Stimulated activated CD8-positive, alpha-beta memory T cell treated with anti-CD3 and anti-CD28 coated beads, Interleukin-4, amount 100 ng/mL, for 4 hours (primary cell): ENCODE data around the gene RPP25L.

Experiments used
- DNase-seq, 2 donors: peaks; one replicate each; pipeline ENCODE4 v3.0.0-alpha.2; 2020; ENCODE audit warnings: low read depth in 2 of 2, low spot score in 1 of 2

Gene RPP25L

DNA sequence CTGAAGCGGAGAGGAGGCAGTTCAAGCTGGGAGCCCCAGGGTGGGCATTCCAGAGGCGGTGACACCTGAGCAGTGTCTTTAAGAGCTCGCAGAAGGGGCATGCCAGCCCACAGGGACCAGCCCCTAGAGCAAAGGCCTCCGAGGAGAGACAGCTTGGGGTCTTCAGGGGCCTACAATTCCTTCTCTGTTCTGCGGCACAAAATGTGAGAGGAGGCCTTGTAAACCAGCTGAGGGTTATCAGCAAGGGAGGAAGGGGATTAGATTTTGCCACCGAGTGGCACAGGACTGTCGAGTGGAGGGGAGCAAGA lies 26.2 kb upstream of the RPP25L start:
- DNase-seq: no peak

DNA sequence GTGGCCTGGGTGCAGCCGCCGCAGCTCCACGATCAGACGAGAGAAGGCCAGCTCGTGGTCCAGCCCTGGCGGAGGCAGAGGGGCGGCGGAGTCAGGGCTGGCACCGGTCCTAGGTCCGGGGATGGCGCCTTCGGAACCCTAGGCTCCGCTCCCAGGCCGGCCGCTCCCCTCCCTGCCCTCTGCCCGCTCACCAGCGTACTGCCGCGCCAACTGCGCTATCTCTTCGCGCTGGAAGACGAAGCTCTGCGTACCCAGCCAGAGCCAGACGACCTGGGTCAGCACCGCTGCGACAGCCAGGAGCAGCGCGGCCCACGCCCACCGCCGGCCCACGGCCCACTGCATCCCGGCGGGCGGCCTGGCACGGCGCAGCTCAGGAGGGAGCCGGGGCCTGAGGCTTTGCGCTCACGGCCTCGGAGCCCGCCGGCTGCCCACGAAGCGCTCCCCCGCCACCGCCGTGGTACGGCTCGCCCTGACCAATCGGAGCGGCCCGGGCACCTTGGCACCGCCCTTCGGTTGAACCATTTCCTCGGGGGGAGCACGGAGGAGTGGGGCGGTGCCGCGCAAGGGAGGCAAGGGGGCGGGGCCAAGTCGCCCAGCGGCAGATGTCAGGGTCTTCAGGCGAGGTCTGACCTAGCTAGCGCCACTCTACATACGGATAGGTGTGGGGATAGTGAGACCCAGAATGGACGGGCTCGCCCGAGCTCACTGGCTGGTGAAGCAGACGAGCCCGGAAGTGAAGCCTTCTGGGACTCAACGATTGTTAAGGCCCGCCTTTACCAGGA lies 25.6 kb upstream of the RPP25L start, which contains the start of gene SIGMAR1:
Gene SIGMAR1 (minus strand): TSS at position 432 of the 782 bp plus-strand sequence. CDS start 90 bp downstream, at position 342.
- peak; percentile 87 to 88 for DNase-seq

DNA sequence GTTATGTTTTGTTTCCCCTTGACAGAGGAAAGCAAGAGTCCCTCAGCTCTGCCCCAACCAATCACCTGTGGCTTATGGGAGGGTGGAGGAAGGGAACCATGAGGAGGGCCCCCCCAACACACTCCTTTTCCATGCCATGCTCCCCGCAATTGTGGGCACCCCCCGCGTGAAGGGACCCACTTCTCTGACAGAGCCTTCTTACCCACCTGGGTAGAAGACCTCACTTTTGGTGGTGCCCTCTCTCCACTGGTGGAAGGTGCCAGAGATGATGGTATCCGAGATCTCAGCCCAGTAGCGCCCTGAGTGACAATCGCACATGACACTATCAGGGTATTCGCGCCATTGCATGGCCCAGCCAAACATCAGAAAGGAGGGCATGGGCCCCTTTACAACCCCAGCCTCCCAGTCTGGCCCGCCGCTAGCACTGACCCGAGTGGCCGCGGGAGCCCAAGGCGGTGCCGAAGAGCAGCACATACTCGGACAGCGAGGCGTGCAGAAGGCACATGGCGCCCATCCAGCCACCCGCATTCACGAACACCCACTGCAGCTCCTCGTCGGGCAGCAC lies 25.0 kb upstream of the RPP25L start:
- DNase-seq: no peak

DNA sequence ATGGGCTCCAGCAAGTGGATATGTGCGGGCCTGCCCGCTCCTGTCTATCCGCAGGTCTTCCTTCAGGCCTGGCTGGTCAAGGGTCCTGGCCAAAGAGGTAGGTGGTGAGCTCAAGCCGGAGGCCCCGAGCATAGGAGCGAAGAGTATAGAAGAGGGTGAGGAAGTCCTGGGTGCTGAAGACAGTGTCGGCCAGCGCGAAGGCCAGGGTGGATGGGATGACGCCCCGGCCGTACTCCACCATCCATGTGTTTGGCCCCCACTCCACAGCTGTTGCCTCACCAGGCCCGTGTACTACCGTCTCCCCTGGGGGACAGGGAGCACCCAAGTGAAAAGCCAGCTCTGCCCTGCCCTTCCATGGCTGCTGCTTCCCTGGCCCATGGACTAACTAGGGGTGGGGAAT lies 23.7 kb upstream of the RPP25L start:
- DNase-seq: no peak

DNA sequence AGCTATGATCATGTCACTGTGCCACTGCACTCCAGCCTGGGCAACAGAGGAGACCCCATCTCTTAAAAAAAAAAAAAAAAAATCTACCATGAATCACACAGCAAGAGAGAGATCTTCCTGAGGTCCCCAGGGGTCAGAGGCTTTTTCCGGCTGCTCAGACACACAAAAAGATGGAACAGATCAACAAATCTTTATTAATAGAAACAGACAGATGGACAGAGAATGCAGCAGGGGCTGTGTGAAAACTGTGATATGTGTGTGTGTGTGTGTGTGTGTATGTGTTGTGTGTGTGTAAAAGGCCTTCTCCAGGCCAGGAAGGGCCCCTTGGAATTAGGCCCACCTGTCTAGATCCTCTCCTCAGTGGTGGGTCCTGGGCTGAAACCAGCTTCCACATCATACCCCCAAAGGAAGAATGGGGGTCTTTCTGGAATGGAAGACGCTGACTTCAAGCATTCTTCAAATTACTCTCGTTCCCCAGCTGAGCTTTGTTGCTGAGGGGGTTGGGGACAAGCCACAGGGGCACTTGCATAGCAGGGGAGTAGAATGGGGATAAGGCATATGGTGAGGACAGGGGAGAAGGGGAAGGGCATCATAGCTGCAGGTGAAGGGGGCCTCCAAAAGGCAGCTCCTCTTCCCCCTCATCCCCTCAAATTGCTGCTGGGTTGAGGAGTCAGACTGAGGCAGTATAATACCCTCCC lies 22.8 kb upstream of the RPP25L start:
- no peak for DNase-seq

DNA sequence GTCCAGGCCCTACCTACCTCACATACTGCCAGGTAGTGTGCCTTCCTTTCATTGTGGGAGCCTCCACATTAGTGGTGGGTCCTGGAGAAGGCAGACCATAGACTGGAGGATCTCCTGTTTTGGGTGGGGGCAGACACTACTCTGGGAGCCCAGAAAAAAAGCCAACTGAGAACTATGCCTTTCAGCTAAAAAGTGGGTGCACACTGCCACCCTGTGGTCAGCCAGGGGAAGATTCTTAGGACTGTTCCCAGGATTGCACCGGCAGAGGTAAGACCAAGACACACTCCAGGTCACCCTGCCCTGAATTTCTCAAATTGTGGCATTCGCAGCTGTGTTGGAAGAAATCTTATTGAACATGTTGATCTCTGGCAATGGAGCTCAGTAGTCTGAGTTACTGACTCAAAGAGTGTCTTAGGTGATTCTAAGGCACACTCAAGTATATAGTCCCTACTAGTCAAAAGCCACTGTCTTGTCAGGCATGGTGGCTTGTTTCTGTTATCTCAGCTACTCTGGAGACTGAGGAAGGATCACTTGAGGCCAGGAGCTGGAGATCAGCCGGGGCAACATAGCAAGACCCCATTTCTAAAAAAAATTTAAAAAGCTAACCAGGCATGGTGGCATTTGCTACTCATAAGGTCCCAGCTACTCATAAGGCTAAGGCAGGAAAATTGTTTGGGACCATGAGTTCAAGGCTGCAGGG lies 22.1 kb upstream of the RPP25L start:
- peak; percentile 37 to 51 for DNase-seq

DNA sequence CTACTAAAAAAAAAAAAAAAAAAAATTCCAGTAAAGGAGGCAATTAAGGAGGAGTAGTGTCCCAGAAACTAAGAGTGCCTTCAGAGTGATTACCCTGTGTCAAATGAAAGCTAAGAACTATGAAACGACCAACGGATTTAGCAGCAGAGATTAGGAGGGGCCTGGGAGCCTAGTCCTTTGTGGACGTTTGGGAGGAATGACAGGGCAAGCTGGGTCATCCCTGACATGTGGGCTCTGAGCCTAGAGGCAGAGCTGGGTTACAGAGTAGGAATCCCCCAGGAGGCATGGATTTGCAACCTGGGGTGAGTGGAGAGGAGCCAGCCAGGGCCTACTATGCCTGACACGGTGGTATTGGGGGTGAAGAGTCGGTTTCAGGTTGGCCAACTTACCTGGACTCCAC lies 21.3 kb upstream of the RPP25L start:
- no peak for DNase-seq

DNA sequence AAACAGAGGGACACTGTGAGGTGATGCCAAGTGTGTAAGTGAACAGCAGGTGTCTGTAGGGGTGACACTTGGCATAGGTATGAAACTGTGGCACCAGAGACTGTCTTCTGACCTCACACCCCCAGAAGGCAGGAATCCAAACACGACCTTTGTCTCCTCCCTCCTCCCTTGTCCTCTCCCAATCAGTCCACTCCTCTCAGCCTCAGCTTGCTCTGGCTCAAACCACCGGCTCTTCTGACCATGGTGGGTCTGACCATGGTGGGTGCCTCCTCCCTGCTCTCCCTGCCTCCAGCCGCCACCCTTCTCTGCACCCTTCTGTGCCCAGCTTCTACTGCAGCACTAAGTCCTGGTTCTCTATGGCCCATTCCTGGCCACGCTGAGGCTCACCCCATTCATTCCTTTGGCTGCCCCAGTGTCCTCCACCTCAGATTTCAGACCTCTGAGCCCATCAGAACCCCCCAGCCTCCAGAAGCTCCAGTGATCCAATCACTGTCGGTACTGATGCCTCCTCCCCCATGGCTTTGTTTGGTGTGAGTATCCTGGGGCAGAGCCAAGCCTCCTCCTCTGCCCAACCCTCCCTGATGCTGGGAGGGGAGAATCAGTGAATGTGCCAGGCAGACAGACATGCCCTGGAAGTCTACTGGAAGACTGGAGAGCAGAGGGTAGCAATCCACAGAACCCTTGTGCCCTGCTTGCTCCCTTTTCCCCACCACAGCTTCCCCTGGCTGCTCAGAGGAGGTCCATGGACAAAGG lies 18.7 kb upstream of the RPP25L start:
- no peak for DNase-seq

DNA sequence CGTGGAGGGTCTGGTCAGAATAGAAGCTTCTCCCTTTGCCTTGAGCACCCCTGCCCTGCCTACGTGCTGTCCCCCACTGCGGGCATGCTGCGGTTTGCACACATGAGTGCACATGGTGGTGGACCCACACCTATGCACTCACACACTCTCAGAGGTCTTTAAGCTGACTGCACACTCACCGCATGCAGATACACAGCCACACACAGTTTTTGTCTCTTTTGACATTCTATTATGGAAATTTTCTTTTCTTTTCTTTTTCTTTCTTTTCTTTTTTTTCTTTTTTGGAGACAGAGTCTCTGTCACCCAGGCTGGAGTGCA lies 17.6 kb upstream of the RPP25L start:
- no peak for DNase-seq

DNA sequence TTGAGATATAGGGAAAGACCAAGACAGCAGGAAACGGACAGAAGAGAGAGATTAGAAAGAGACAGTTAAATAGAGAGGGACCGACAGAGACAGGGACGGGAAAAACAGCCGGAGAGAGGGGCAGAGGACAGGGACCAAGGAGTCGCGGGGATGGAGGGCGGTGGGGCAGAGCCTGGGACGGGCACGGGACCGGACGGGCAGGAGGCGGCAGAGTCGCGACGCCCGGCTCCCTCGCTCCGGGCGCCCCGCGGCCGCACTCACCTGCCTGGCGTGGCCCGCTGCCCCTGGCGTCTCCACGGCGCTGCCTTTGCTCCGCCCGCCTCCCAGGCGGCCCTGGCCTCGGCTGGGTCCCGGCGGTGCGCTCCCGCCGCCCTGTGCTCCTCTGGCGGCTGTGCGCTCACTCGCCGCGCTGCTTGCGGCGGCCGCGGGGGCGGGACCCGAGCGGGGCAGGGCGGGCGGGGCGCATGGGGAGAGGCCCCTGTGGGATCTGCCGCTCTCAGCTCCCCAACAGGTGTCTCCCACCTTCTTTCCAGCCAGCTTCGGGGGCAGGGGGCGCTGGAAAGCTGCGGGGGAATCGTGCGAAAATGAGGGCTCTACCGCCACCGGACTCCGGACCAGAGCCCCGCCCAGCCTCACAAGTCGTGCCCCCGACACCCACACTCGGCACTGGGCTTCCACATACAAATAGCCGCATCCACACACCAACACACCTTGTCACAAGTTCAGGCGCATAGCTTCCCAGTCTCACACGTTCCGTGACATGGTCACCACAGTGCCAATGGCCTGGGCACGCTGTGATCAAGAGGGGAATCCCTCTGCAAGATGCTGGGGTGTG lies 17.0 kb upstream of the RPP25L start, which contains the start of gene ARID3C:
Gene ARID3C (minus strand): TSS at position 411 of the 835 bp plus-strand sequence. CDS start 1,052 bp downstream, outside the sequence.
- DNase-seq: peak in 1 of 2 donors; percentile 12

DNA sequence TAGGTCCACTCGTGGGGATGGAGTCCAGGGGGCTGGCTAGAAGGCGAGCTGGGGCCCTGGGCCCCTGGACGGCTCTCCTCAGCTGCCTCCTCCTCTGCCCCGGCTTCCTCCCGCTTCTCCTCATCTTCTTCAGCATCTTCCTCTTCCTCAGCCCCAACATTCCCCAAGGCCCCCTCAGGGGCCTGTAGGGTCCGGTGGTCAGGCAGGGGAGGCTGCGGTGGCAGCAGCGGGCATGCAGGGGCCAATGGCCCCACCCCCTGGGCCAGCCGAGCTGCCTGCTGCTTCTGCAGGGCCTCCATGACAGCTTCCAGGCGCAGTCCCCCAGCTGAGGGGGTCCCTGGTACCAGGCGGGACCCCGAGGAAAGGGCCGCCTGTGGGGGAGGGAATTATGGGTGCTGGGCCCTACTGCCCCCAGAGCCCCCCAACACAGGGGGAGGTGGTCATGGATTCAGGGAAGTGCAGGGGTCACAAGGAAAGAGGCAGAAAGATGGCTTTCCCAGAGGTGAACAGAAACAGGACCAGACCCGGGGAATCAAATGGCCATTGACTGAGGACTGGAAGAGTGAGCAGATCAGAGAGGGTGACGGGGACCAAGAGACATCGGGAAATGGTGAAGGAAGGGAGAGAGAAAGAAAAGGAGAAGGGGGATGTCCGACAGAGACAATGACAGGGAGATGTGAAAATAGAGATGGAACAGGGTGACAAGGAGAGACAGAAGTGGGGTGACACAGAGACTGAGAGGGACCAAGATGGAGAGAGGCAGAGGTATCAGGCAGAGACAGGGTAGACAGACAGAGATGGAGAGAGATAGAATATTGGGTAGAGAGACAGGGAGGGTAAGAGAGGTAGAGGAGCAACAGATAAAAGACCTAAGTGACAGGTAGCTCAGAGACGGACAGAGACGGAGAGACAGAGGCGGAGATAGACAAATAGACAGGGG lies 16.1 kb upstream of the RPP25L start:
- no peak for DNase-seq

DNA sequence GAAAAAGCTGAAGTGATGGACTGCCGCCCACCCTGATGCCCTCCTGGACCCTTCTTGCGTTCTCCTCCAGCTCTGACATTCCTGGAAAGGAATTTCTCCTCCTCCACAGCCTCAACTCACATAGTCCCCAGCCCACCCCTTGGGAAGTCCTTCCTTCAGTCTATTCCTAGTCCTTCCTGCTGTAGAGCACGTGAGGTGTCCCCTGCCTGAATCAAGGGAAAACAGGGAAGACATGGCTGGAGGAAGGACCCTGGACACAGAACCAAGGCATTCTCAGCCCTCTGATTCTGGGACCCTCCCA lies 13.2 kb upstream of the RPP25L start:
- DNase-seq: no peak

DNA sequence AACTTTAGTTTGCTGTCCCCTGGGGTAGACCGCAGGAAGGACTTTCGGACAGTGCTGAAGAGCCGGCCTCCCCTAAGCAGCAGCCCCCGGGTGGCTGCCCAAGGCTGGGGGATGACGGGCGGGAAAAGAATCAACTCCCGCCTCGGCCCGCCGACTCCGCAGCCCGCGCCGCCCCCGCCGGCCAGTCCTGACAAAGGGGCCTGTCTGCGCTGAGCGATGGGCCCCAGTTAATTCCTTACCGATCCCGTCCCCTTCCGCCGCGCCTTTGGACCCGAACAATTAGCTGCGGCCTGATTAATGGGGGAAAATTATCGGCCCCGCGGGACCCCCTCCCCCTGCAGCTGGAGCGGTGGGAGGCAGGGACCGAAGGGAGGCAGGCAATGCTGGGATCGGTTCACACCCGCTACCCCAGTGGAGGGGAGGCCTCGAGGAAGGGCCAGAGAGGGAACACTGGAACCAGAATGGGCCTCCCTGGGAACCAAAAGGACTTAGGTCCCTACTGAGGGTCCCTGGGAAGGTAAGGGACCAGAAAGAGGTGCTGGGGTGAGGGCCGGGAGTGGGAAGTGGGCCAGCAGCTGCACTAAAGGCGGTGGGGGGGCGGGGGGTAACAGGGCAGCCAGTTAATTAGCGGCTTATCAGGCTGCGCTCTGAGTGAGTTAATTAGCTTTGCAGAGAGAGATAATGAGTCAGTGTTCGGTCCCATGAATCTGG lies 12.7 kb upstream of the RPP25L start:
- DNase-seq: no peak

DNA sequence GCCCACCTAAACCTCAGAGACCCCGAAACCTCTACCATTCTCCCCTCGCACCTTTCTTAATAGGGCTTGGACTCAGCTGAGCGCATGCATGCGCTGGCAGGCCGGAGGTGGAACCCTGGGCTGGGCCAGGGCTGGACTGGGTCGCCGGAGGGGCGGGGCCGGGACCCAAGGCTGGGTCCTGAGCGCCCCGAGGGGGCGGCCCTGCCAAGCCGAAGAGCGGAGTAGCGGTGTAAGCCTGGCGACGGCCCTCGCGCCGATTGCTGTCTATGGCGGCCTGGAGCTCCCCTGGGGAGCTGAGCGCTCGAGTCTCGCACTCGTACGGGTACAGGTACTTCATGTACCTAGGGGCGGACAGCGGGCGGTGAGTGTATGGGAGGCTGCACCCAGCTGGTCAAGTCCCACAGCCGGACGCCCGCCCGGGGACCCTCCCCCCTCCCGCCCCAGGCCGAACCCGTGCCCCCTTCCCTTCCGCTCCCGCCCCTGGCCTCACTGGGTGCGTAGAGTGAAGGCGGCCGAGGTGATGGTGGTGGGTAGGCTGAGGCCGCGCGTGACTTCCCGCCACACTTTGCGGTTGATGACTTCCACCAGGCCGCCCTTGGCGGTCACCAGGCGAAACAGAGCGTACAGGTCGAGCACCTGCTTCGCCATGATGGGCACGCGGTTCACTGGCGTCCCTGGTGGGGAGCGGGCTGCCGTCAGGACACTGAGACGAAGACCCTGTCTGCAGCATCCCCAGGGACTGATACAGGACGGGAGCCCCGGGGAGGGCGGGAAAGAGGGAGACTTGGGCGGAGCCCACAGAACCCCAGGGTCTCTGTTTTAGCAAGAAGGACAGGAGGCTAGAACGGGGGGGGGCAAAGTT lies 11.7 kb upstream of the RPP25L start:
- DNase-seq: no peak

DNA sequence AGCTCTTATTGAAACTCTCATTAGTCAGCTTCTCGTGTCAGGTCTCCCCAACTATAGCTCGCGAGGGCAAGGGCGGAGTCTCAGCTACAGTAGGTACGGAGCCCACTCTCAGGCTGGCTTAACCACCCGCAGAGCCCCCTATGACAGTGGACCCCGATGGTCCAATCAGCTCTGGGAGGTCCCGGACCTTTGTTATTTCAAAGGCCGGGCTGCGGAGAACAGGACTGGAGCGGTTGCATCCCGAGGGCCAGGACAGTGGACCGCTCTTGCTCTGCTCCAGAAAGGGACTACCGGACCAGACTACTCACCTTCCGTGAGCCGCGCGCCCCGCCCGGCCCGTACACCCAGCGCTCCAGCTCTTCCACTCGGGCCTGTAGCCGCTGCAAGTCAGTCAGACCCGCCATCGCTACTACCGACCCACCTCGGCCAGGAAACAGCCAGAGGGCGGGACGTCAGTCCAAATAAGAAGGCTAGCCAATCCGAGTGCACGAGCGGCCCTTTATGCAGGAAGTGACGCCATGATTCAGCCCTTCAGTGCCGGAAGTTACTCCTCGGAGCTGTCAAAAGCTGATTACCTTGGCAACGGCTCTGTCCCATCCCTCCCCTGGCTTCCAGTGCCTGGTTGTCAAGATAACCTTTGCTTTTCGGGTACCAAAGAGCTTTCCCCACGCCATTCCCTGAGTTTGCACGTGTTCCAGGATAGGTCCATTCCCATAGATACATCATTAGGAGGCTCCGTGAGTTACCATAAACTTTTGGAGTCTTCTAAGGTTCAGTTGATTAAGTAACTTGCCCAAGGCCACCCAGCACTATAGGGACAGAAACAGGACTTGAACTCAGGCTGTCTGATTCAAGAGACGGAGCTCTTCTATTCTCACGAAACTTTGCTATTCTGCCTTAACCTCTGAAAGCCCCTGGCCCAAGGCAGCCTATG lies 8.4 kb upstream of the RPP25L start, which contains the start of gene DCTN3:
Gene DCTN3 (minus strand): TSS at position 435 of the 934 bp plus-strand sequence. CDS start 31 bp downstream, at position 404.
- peak; percentile 79 to 80 for DNase-seq

DNA sequence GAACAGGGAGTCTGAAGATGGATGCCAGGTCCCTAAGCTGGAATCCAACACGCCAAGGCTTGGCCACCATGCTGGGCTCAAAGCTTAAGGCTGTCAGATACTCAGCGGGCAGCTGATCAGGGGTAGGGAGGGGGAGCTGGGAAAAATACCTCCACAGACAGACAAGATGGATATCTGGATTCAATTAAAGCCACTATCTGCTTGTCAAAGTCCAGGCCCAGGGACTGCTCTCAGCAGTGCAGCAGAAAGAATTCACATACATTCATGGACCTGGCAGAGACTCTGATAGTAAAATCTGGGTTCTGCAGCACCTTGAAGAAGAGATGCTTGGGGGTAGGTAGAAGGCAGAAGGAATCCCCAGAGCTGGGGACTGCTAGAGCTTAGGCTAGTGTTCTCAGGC lies 3.2 kb upstream of the RPP25L start:
- no peak for DNase-seq
